Upper lobe of left lung (tissue), 4 donors: Measurements from ENCODE around the gene RLN1.
"Not testable (repeated sequence)": the region's sequence is repeated elsewhere in the genome, so short reads cannot be mapped to it uniquely, and the experiment has no call there.

Experiments used
- POLR2AphosphoS5 ChIP-seq, 2 donors: sonication (generic); formaldehyde crosslinking; IDR thresholded peaks; one replicate each; pipeline ENCODE4 v1.5.1; 2017; ENCODE audit warnings: antibody characterized with exemption in 2 of 2
- TF ChIP-seq, protein P1 (sequence below), 6 experiments: fragments of 450-650 bp in 4 of 6; fragments of 200-600 bp in 2 of 6; sonication (generic) in 2 of 6; IDR thresholded peaks; one replicate each; pipeline ENCODE4 v1.5.1; 2016 to 2019; ENCODE audit warnings: antibody characterized with exemption in 6 of 6

DNA sequence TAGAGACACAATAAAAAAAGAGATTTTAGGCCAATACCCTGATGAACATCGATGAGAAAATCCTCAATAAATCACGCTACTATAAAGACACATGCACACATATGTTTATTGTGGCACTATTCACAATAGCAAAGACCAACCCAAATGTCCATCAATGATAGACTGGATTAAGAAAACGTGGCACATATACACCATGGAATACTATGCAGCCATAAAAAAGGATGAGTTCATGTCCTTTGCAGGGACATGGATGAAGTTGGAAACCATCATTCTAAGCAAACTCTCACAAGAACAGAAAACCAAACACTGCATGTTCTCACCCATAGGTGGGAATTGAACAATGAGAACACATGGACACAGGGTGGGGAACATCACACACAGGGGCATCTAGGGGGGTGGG, 8.4 kb downstream of the RLN1 start:
- TF ChIP-seq, protein P1, sequence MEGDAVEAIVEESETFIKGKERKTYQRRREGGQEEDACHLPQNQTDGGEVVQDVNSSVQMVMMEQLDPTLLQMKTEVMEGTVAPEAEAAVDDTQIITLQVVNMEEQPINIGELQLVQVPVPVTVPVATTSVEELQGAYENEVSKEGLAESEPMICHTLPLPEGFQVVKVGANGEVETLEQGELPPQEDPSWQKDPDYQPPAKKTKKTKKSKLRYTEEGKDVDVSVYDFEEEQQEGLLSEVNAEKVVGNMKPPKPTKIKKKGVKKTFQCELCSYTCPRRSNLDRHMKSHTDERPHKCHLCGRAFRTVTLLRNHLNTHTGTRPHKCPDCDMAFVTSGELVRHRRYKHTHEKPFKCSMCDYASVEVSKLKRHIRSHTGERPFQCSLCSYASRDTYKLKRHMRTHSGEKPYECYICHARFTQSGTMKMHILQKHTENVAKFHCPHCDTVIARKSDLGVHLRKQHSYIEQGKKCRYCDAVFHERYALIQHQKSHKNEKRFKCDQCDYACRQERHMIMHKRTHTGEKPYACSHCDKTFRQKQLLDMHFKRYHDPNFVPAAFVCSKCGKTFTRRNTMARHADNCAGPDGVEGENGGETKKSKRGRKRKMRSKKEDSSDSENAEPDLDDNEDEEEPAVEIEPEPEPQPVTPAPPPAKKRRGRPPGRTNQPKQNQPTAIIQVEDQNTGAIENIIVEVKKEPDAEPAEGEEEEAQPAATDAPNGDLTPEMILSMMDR (IDR thresholded peaks at IDR 0.05): not testable (repeated sequence)
- TF ChIP-seq POLR2AphosphoS5 (IDR thresholded peaks at IDR 0.05): not testable (repeated sequence)
